ENCODE measurements around the gene MBD3L4.

Gene MBD3L4

DNA sequence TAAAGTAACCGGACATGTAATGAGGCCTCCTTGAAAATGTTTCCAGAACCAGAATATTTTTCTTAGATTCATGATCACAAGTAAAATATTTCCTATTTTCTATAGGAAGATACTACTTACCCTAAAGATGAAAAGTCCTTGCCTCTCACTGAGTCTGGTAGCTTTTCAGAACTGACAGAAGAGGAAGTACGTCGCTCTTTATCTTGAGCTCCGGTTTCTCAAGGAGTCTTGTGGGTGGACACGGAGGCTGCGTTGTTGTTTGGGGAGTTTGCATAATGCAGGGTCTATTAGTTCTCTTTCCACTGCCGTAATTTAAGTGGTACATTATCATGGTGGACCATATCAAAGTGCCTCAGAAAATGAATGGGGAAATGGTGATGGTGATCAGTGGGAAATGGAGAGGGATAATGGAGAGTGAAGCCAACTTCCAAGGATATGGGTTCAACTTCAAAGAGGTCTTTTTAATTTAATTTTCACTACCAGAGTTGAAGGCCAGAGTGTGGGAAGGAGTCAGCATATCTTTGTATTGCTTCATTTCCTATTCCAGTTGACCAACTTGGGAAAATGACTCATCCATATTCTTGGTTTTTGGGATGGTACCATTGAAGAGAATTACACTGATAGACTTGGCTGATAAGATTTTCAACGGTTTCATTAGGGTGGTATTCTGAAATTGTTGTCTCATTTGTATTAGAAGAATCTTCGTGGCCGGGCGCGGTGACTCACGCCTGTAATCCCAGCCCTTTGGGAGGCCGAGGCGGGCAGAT, 42.1 kb downstream of the MBD3L4 start:
- no peak for ATAC-seq
- no peak for TF ChIP-seq POU6F1 (CRISPR knock-in tag; IDR thresholded peaks at IDR 0.05; ENCODE audit: borderline replicate concordance, low read depth)
- no peak for TF ChIP-seq TCF4 (CRISPR knock-in tag; IDR thresholded peaks at IDR 0.05; ENCODE audit: borderline replicate concordance)
- TF ChIP-seq CSDC2 (CRISPR knock-in tag; IDR thresholded peaks at IDR 0.05): no peak
- no peak for TF ChIP-seq RARB (CRISPR knock-in tag; IDR thresholded peaks at IDR 0.05)
- TF ChIP-seq ARNTL (CRISPR knock-in tag; IDR thresholded peaks at IDR 0.05; ENCODE audit: borderline replicate concordance, low read depth): no peak
- TF ChIP-seq ZFP3 (CRISPR knock-in tag; IDR thresholded peaks at IDR 0.05): no peak
- TF ChIP-seq CREB5 (CRISPR knock-in tag; IDR thresholded peaks at IDR 0.05; ENCODE audit: low read depth): no peak

DNA sequence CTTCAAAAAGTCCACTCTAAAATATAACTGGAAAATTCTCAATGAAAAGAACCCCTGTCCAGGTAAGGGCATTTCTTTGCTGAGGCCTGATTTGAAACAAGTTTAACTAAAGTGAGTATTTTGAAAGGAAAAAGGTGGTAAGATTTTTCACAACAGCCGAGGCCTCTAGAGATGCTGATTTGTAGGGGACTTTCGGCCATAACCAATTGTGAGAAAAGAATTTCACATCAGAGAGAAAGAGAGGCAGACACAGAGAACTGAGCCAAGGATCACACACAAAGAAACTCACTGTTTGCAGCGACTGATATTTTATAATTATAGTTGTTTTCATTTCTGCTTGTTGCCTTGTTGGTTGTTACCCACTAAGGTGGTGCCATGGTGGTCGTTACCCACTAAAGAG, 43.2 kb downstream of the MBD3L4 start:
- TF ChIP-seq PPARA (CRISPR knock-in tag; IDR thresholded peaks at IDR 0.05; ENCODE audit: borderline replicate concordance): no peak
- TF ChIP-seq CSDC2 (CRISPR knock-in tag; IDR thresholded peaks at IDR 0.05): no peak
- no peak for TF ChIP-seq PATZ1 (CRISPR knock-in tag; IDR thresholded peaks at IDR 0.05; ENCODE audit: borderline replicate concordance)
- no peak for TF ChIP-seq GLIS3 (CRISPR knock-in tag; IDR thresholded peaks at IDR 0.05)
- TF ChIP-seq ESRRG (CRISPR knock-in tag; IDR thresholded peaks at IDR 0.05): no peak
- TF ChIP-seq ZNF8 (CRISPR knock-in tag; IDR thresholded peaks at IDR 0.05): no peak
- no peak for TF ChIP-seq ZNF70 (CRISPR knock-in tag; IDR thresholded peaks at IDR 0.05)
- TF ChIP-seq TSHZ2 (CRISPR knock-in tag; IDR thresholded peaks at IDR 0.05): no peak
- TF ChIP-seq CSRNP3 (CRISPR knock-in tag; IDR thresholded peaks at IDR 0.05): no peak
- no peak for TF ChIP-seq SNAI2 (CRISPR knock-in tag; IDR thresholded peaks at IDR 0.05)
- TF ChIP-seq OSR1 (CRISPR knock-in tag; IDR thresholded peaks at IDR 0.05): no peak
- TF ChIP-seq ISL1 (CRISPR knock-in tag; IDR thresholded peaks at IDR 0.05): no peak
- no peak for TF ChIP-seq TCF4 (CRISPR knock-in tag; IDR thresholded peaks at IDR 0.05; ENCODE audit: borderline replicate concordance)
- TF ChIP-seq CREB5 (CRISPR knock-in tag; IDR thresholded peaks at IDR 0.05; ENCODE audit: low read depth): no peak
- no peak for TF ChIP-seq ZNF565 (CRISPR knock-in tag; conservative IDR thresholded peaks at IDR 0.05; ENCODE audit: low read depth)
- TF ChIP-seq RARB (CRISPR knock-in tag; IDR thresholded peaks at IDR 0.05): no peak

More for the DNA sequence above, 43.2 kb downstream of the MBD3L4 start:
- ATAC-seq: no peak

All from SK-N-SH treated with all-trans-retinoic acid at 6 μM for 48 hours (cell line).